Astrocyte (in vitro differentiated cells and primary cell): Measurements from ENCODE around the gene TBC1D22B. TPM values are rescaled to one million over a fixed set of nuclear protein-coding genes. Genes with fewer than 3 reads are reported as not detected.

Experiments used
- DNase-seq: peaks from one replicate; pipeline ENCODE4 v3.0.0-alpha.2; 2010; ENCODE audit warnings: low read depth
- FAIRE-seq: peaks from 2 replicates; lab custom pipeline; 2011; peaks lifted over from hg19 to GRCh38; lab: Jason Lieb, UNC
- H2AFZ ChIP-seq: 2 replicates; pipeline ENCODE4 v1.6.0; 2012; ENCODE audit warnings: low read depth, low read length, inconsistent platforms
- H3K27ac ChIP-seq: 2 replicates; pipeline ENCODE4 v1.5.1; 2011; ENCODE audit warnings: low read depth, low read length, inconsistent platforms
- H3K27me3 ChIP-seq: 2 replicates; pipeline ENCODE4 v1.6.0; 2011; ENCODE audit warnings: low read length, inconsistent platforms; ENCODE audit not compliant: insufficient read depth
- H3K36me3 ChIP-seq: 2 replicates; pipeline ENCODE4 v1.5.1; 2011; ENCODE audit warnings: low read length, inconsistent platforms; ENCODE audit not compliant: insufficient read depth
- H3K4me1 ChIP-seq: 2 replicates; pipeline ENCODE4 v1.5.1; 2011; ENCODE audit warnings: low read length, inconsistent platforms; ENCODE audit not compliant: insufficient read depth
- H3K4me2 ChIP-seq: 2 replicates; pipeline ENCODE4 v1.6.0; 2012; ENCODE audit warnings: low read length, inconsistent platforms
- H3K4me3 ChIP-seq: 2 replicates; pipeline ENCODE4 v1.5.1; 2011; ENCODE audit warnings: low read depth, mild to moderate bottlenecking, low read length, inconsistent platforms; ENCODE audit not compliant: insufficient read depth
- H3K79me2 ChIP-seq: 2 replicates; pipeline ENCODE4 v1.6.0; 2012; ENCODE audit warnings: mild to moderate bottlenecking, low read length, inconsistent platforms; ENCODE audit not compliant: insufficient read depth
- H3K9ac ChIP-seq: 2 replicates; pipeline ENCODE4 v1.6.0; 2012; ENCODE audit warnings: mild to moderate bottlenecking, low read length, inconsistent platforms
- H3K9me3 ChIP-seq: 2 replicates; pipeline ENCODE4 v1.5.1; 2012; ENCODE audit warnings: low read depth, mild to moderate bottlenecking, low read length, inconsistent platforms; ENCODE audit not compliant: insufficient read depth
- H4K20me1 ChIP-seq: 2 replicates; pipeline ENCODE4 v1.6.0; 2012; ENCODE audit warnings: low read length, inconsistent platforms; ENCODE audit not compliant: insufficient read depth
- H3K27ac Mint-ChIP-seq: one replicate; pipeline ENCODE4 v1.8.0; 2021; ENCODE audit warnings: mild to moderate bottlenecking, mixed read lengths; ENCODE audit not compliant: unreplicated experiment
- H3K27me3 Mint-ChIP-seq: one replicate; pipeline ENCODE4 v1.8.0; 2021; ENCODE audit warnings: low read depth, mixed read lengths; ENCODE audit not compliant: unreplicated experiment
- H3K36me3 Mint-ChIP-seq: one replicate; pipeline ENCODE4 v1.8.0; 2021; ENCODE audit warnings: low read depth, mixed read lengths; ENCODE audit not compliant: unreplicated experiment
- H3K4me1 Mint-ChIP-seq: one replicate; pipeline ENCODE4 v1.8.0; 2021; ENCODE audit warnings: low read depth, mixed read lengths; ENCODE audit not compliant: unreplicated experiment
- H3K4me3 Mint-ChIP-seq: one replicate; pipeline ENCODE4 v1.8.0; 2021; ENCODE audit warnings: mild to moderate bottlenecking, moderate library complexity, mixed read lengths; ENCODE audit not compliant: unreplicated experiment
- H3K9me3 Mint-ChIP-seq: one replicate; pipeline ENCODE4 v1.8.0; 2021; ENCODE audit warnings: mild to moderate bottlenecking, mixed read lengths; ENCODE audit not compliant: unreplicated experiment
- CTCF ChIP-seq: IDR thresholded peaks from 2 replicates; pipeline ENCODE4 v1.5.1; 2011; ENCODE audit warnings: low read depth, mild to moderate bottlenecking, inconsistent platforms, low read length, moderate library complexity; ENCODE audit not compliant: insufficient read depth
- EZH2 ChIP-seq: IDR thresholded peaks from 2 replicates; pipeline ENCODE4 v1.6.1; 2012; ENCODE audit warnings: mild to moderate bottlenecking, low read length, inconsistent platforms; ENCODE audit not compliant: insufficient read depth
- total RNA-seq: library from RNA; stranded (reverse); gene quantifications from 2 replicates; pipeline ENCODE4 v1.2.1, GENCODE V29; 2021

Gene TBC1D22B
- total RNA-seq, 1 donor from 2014 or later, result 10.8 TPM

DNA sequence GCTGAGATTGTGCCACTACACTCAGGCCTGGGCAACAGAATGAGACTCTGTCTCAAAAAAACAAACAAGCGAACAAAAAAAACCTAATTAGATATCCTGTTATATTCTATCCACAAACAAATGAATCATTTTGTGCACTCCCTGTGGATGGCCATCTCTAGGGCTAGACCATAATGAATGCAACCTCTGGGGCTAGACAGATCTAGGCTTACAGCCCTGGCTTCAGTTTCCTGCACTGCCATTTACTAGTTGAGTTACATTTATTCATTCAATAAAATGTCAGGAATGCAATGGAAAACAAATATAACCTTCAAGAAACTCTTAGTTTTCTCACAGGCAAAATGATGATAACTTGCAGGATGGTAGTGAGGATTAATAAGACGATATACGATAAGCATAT lies 89.6 kb downstream of the TBC1D22B start:
- Mint-ChIP-seq H3K9me3 (peaks cover 4% of the 10 kb centered on the region), H3K36me3 (peaks cover 5% of the 10 kb centered on the region)

DNA sequence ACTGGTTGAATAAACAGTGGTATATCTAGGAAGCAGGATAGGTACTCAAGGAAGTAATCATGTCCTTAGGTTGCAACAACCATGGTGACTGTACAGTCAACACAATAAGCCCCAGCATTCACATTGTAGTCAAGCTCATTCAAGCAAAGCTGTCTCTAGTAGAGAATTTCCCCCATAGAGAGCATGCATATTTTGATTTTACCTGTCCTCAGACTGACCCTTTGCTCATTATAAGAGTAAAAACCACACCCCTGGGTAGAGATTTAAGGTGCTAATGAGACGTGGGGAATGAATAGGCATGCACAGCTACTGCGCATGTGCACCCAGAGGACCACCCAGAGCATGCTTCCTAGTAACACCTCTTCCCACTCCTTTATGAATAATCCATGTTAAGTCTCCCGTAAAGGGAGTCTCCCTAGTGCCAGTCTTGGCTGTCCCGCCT lies 90.1 kb downstream of the TBC1D22B start:
- Histone ChIP-seq H3K27me3 (no peaks in the 10 kb centered on the region), H3K4me2 (no peak overlapping the region), H3K9me3 (no peaks in the 10 kb centered on the region), H3K4me1 (no peaks in the 10 kb centered on the region), H3K36me3 (no peaks in the 10 kb centered on the region), H3K9ac (no peak overlapping the region), H2AFZ (no peak overlapping the region), H3K4me3 (no peak overlapping the region), H3K27ac (no peak overlapping the region), H4K20me1 (no peaks in the 10 kb centered on the region), H3K79me2 (no peaks in the 10 kb centered on the region)
- no peak overlapping the region for H3K27ac Mint-ChIP-seq
- peaks cover 5% of the 10 kb centered on the region for H3K36me3 Mint-ChIP-seq
- FAIRE-seq, result no peak
- no peak for DNase-seq
- peaks cover 4% of the 10 kb centered on the region for H3K9me3 Mint-ChIP-seq
- H3K4me3 Mint-ChIP-seq, result no peak overlapping the region
- no peak for TF ChIP-seq EZH2
- no peaks in the 10 kb centered on the region for H3K4me1 Mint-ChIP-seq
- H3K27me3 Mint-ChIP-seq, result peaks cover 17% of the 10 kb centered on the region

More for the DNA sequence above, 89.6 kb downstream of the TBC1D22B start:
- Histone ChIP-seq H3K4me3 (no peak overlapping the region), H3K27ac (no peak overlapping the region), H3K9me3 (no peaks in the 10 kb centered on the region), H3K4me2 (no peak overlapping the region), H3K27me3 (no peaks in the 10 kb centered on the region), H4K20me1 (no peaks in the 10 kb centered on the region), H3K9ac (no peak overlapping the region), H2AFZ (no peak overlapping the region), H3K79me2 (no peaks in the 10 kb centered on the region), H3K36me3 (no peaks in the 10 kb centered on the region), H3K4me1 (no peaks in the 10 kb centered on the region)
- Mint-ChIP-seq H3K4me3 (no peak overlapping the region), H3K4me1 (no peaks in the 10 kb centered on the region), H3K27me3 (peaks cover 17% of the 10 kb centered on the region), H3K27ac (no peak overlapping the region)
- TF ChIP-seq EZH2 (no peak), CTCF (no peak)
- DNase-seq (no peak), FAIRE-seq (no peak)

DNA sequence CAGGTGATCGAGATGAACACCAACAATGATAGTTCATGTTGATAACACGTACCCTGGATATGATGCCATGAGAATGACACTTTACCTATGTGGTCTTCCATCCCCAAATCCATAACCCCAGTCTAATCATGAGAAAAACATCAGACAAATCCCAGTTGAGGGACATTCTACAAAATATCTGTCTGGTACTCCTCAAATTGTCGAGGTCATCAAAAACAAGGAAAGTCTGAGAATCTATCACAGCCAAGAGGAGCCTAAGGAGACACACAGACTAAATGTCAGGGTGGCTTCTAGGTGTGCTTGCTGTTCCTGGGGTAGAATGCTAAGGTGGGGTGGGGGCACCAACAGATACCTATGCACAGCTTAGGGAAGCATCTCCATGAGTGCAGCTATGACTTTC lies 93.5 kb downstream of the TBC1D22B start:
- no peak for TF ChIP-seq EZH2
- TF ChIP-seq CTCF, result no peak
- Histone ChIP-seq H3K79me2 (peaks cover 20% of the 10 kb centered on the region), H3K27me3 (no peaks in the 10 kb centered on the region), H3K4me2 (no peak overlapping the region), H3K4me3 (no peak overlapping the region), H2AFZ (no peak overlapping the region), H3K27ac (no peak overlapping the region), H4K20me1 (peaks cover 13% of the 10 kb centered on the region), H3K36me3 (no peaks in the 10 kb centered on the region), H3K9me3 (no peaks in the 10 kb centered on the region), H3K9ac (no peak overlapping the region), H3K4me1 (peaks cover 6% of the 10 kb centered on the region)
- Mint-ChIP-seq H3K27me3 (peaks cover 11% of the 10 kb centered on the region), H3K27ac (no peak overlapping the region), H3K36me3 (no peaks in the 10 kb centered on the region), H3K4me1 (peaks cover 4% of the 10 kb centered on the region), H3K4me3 (no peak overlapping the region), H3K9me3 (no peaks in the 10 kb centered on the region)
- no peak for FAIRE-seq
- no peak for DNase-seq
